ENCODE data around the gene RPIA.

Gene RPIA

GRCh38 chr2:88658326-88658725 lies 33.1 kb upstream of the RPIA start:
- no peak overlapping the region for H3K4me3 ChIP-seq (ENCODE audit: low read depth, low read length)
- no peak for DNase-seq (ENCODE audit: low read depth)
- no peak for TF ChIP-seq CTCF (IDR thresholded peaks at IDR 0.05; ENCODE audit: low read depth, low read length, missing control alignments)

- TF ChIP-seq CTCF (IDR thresholded peaks at IDR 0.05; ENCODE audit: low read depth, low read length, missing control alignments) = no peak
These were observed 32.5 kb upstream of the RPIA start for GRCh38 chr2:88658881-88659537.

GRCh38 chr2:88659538-88659915 lies 31.9 kb upstream of the RPIA start:
- DNase-seq (ENCODE audit: low read depth) = no peak

More at GRCh38 chr2:88658881-88659537, 32.5 kb upstream of the RPIA start:
- H3K4me3 ChIP-seq (ENCODE audit: low read depth, low read length) = no peak overlapping the region
- no peak for DNase-seq (ENCODE audit: low read depth)

GRCh38 chr2:88660622-88661021 lies 30.9 kb upstream of the RPIA start:
- no peak overlapping the region for H3K4me3 ChIP-seq (ENCODE audit: low read depth, low read length)
- DNase-seq (ENCODE audit: low read depth) = no peak
- no peak for TF ChIP-seq CTCF (IDR thresholded peaks at IDR 0.05; ENCODE audit: low read depth, low read length, missing control alignments)

More at GRCh38 chr2:88659538-88659915, 31.9 kb upstream of the RPIA start:
- no peak for TF ChIP-seq CTCF (IDR thresholded peaks at IDR 0.05; ENCODE audit: low read depth, low read length, missing control alignments)
- no peak overlapping the region for H3K4me3 ChIP-seq (ENCODE audit: low read depth, low read length)

- no peak overlapping the region for H3K4me3 ChIP-seq (ENCODE audit: low read depth, low read length)
- no peak for TF ChIP-seq CTCF (IDR thresholded peaks at IDR 0.05; ENCODE audit: low read depth, low read length, missing control alignments)
- no peak for DNase-seq (ENCODE audit: low read depth)
These were observed 24.9 kb upstream of the RPIA start for GRCh38 chr2:88666576-88666975.

- no peak overlapping the region for H3K4me3 ChIP-seq (ENCODE audit: low read depth, low read length)
- peak; percentile 23 for TF ChIP-seq CTCF (IDR thresholded peaks at IDR 0.05; ENCODE audit: low read depth, low read length, missing control alignments)
- no peak for DNase-seq (ENCODE audit: low read depth)
These were observed 24.3 kb upstream of the RPIA start for GRCh38 chr2:88667219-88667618.

- no peak overlapping the region for H3K4me3 ChIP-seq (ENCODE audit: low read depth, low read length)
- no peak for TF ChIP-seq CTCF (IDR thresholded peaks at IDR 0.05; ENCODE audit: low read depth, low read length, missing control alignments)
- DNase-seq (ENCODE audit: low read depth) = no peak
These were observed 22.6 kb upstream of the RPIA start for GRCh38 chr2:88668862-88669261.

Data from GM12864 (cell line).